Neural cell (in vitro differentiated cells): Measurements from ENCODE around the gene CCDC87.

Experiments used
- CTCF ChIP-seq: fragments of 450-650 bp; IDR thresholded peaks from 2 replicates; pipeline ENCODE4 v1.5.1; 2014; ENCODE audit warnings: antibody characterized with exemption, mild to moderate bottlenecking, moderate library complexity; ENCODE audit not compliant: poor library complexity, severe bottlenecking
- EP300 ChIP-seq: fragments of 450-650 bp; conservative IDR thresholded peaks from 2 replicates; pipeline ENCODE4 v1.6.1; 2014; ENCODE audit warnings: antibody characterized with exemption, mild to moderate bottlenecking, moderate library complexity; ENCODE audit not compliant: poor library complexity, severe bottlenecking
- EZH2 ChIP-seq: fragments of 200-600, 300-800 bp; shearing (Covaris generic), sonication (generic); IDR thresholded peaks from 2 replicates; pipeline ENCODE4 v1.6.1; 2014; ENCODE audit warnings: antibody characterized with exemption, low read length, borderline replicate concordance, mild to moderate bottlenecking; ENCODE audit not compliant: insufficient read depth, poor library complexity, severe bottlenecking
- MXI1 ChIP-seq: fragments of 450-650 bp; conservative IDR thresholded peaks from 2 replicates; pipeline ENCODE4 v1.6.1; 2014; ENCODE audit warnings: antibody characterized with exemption, mild to moderate bottlenecking; ENCODE audit not compliant: poor library complexity, severe bottlenecking
- POLR2AphosphoS5 ChIP-seq: IDR thresholded peaks from 2 replicates; pipeline ENCODE4 v1.6.1; 2012
- RAD21 ChIP-seq: fragments of 450-650 bp; conservative IDR thresholded peaks from 2 replicates; pipeline ENCODE4 v1.6.1; 2014; ENCODE audit warnings: antibody characterized with exemption, mild to moderate bottlenecking, moderate library complexity
- TAF1 ChIP-seq: IDR thresholded peaks from 2 replicates; pipeline ENCODE4 v1.6.1; 2012; ENCODE audit warnings: low read depth
- TF ChIP-seq, protein P1 (sequence below): IDR thresholded peaks from 2 replicates; pipeline ENCODE4 v1.6.1; 2012; ENCODE audit warnings: borderline replicate concordance

DNA sequence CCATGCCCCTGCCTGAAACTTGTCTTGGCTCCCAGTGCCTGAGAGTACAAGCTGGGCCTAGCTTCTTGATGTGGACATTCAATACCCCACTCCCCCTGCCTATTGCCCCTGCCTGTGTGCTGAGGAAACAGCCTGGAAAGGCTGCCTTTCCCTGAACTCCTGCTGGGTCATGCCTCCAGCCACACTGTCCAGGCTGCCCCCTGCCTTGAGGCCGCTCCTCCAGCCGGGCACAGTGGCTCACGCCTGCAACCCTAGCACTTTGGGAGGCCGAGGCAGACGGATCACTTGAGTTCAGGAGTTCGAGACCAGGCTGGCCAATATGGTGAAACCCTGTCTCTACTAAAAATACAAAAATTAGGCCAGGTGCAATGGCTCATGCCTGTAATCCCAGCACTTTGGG, 10.2 kb upstream of the CCDC87 start:
- TF ChIP-seq RAD21 (no peak), CTCF (no peak), TAF1 (no peak), EZH2 (no peak), POLR2AphosphoS5 (no peak), MXI1 (no peak), EP300 (no peak)
- TF ChIP-seq, protein P1, sequence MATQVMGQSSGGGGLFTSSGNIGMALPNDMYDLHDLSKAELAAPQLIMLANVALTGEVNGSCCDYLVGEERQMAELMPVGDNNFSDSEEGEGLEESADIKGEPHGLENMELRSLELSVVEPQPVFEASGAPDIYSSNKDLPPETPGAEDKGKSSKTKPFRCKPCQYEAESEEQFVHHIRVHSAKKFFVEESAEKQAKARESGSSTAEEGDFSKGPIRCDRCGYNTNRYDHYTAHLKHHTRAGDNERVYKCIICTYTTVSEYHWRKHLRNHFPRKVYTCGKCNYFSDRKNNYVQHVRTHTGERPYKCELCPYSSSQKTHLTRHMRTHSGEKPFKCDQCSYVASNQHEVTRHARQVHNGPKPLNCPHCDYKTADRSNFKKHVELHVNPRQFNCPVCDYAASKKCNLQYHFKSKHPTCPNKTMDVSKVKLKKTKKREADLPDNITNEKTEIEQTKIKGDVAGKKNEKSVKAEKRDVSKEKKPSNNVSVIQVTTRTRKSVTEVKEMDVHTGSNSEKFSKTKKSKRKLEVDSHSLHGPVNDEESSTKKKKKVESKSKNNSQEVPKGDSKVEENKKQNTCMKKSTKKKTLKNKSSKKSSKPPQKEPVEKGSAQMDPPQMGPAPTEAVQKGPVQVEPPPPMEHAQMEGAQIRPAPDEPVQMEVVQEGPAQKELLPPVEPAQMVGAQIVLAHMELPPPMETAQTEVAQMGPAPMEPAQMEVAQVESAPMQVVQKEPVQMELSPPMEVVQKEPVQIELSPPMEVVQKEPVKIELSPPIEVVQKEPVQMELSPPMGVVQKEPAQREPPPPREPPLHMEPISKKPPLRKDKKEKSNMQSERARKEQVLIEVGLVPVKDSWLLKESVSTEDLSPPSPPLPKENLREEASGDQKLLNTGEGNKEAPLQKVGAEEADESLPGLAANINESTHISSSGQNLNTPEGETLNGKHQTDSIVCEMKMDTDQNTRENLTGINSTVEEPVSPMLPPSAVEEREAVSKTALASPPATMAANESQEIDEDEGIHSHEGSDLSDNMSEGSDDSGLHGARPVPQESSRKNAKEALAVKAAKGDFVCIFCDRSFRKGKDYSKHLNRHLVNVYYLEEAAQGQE = no peak
